Neural cell (in vitro differentiated cells): ENCODE measurements around the gene SLC36A3. TPM values are rescaled to one million over a fixed set of nuclear protein-coding genes. Genes with fewer than 3 reads are reported as not detected.

Experiments
- H2AFZ ChIP-seq: fragments of 200-600, 300-800 bp; sonication (generic), shearing (Covaris generic); 2 replicates; pipeline ENCODE4 v1.6.0; 2014; ENCODE audit warnings: low read depth, mild to moderate bottlenecking, antibody characterized with exemption, low read length, moderate library complexity
- H3F3A ChIP-seq: fragments of 200-600 bp; shearing (Covaris generic); 2 replicates; pipeline ENCODE4 v1.6.1; 2016; ENCODE audit warnings: mild to moderate bottlenecking, moderate library complexity, mixed read lengths, antibody characterized with exemption, low read length; ENCODE audit not compliant: insufficient read depth, poor library complexity, severe bottlenecking
- H3K27ac ChIP-seq: fragments of 200-600, 300-800 bp; sonication (generic), shearing (Covaris generic); 2 replicates; pipeline ENCODE4 v1.5.1; 2014; ENCODE audit warnings: mild to moderate bottlenecking, low read length, moderate library complexity
- H3K27me3 ChIP-seq: fragments of 300-800, 200-600 bp; sonication (generic), shearing (Covaris generic); 2 replicates; pipeline ENCODE4 v1.6.0; 2014; ENCODE audit warnings: mild to moderate bottlenecking, low read depth, low read length, moderate library complexity; ENCODE audit not compliant: insufficient read depth
- H3K36me3 ChIP-seq: fragments of 300-800, 200-600 bp; sonication (generic), shearing (Covaris generic); 2 replicates; pipeline ENCODE4 v1.5.1; 2014; ENCODE audit warnings: mild to moderate bottlenecking, antibody characterized with exemption, low read length, moderate library complexity; ENCODE audit not compliant: insufficient read depth
- H3K4me2 ChIP-seq: fragments of 300-800, 200-600 bp; sonication (generic), shearing (Covaris generic); 2 replicates; pipeline ENCODE4 v1.6.0; 2014; ENCODE audit warnings: mild to moderate bottlenecking, low read length
- H3K4me3 ChIP-seq: fragments of 300-800, 200-600 bp; sonication (generic), shearing (Covaris generic); 2 replicates; pipeline ENCODE4 v1.5.1; 2014; ENCODE audit warnings: mild to moderate bottlenecking, low read length, moderate library complexity
- H3K79me2 ChIP-seq: fragments of 200-600 bp; shearing (Covaris generic); replicated peaks from 2 replicates; pipeline ENCODE4 v1.6.0; 2014; ENCODE audit warnings: mild to moderate bottlenecking, low read length, moderate library complexity; ENCODE audit not compliant: insufficient read depth
- H3K9ac ChIP-seq: fragments of 300-800, 200-600 bp; sonication (generic), shearing (Covaris generic); 2 replicates; pipeline ENCODE4 v1.6.1; 2016; ENCODE audit warnings: mild to moderate bottlenecking, low read length, mixed read lengths
- H3K9me2 ChIP-seq: fragments of 200-600 bp; shearing (Covaris generic); 2 replicates; pipeline ENCODE4 v1.6.1; 2016; ENCODE audit warnings: mild to moderate bottlenecking, low read length, mixed read lengths; ENCODE audit not compliant: insufficient read depth
- H3K9me3 ChIP-seq: fragments of 200-600, 300-800 bp; sonication (generic), shearing (Covaris generic); 2 replicates; pipeline ENCODE4 v1.6.1; 2016; ENCODE audit warnings: mild to moderate bottlenecking, mixed run types, low read length, moderate library complexity, mixed read lengths
- H4K20me1 ChIP-seq: fragments of 200-600 bp; shearing (Covaris generic); 2 replicates; pipeline ENCODE4 v1.6.1; 2016; ENCODE audit warnings: mild to moderate bottlenecking, mixed run types; ENCODE audit not compliant: insufficient read depth
- EP300 ChIP-seq: fragments of 450-650 bp; conservative IDR thresholded peaks from 2 replicates; pipeline ENCODE4 v1.6.1; 2014; ENCODE audit warnings: antibody characterized with exemption, mild to moderate bottlenecking, moderate library complexity; ENCODE audit not compliant: poor library complexity, severe bottlenecking
- EZH2 ChIP-seq: fragments of 200-600, 300-800 bp; shearing (Covaris generic), sonication (generic); IDR thresholded peaks from 2 replicates; pipeline ENCODE4 v1.6.1; 2014; ENCODE audit warnings: antibody characterized with exemption, low read length, borderline replicate concordance, mild to moderate bottlenecking; ENCODE audit not compliant: insufficient read depth, poor library complexity, severe bottlenecking
- MXI1 ChIP-seq: fragments of 450-650 bp; conservative IDR thresholded peaks from 2 replicates; pipeline ENCODE4 v1.6.1; 2014; ENCODE audit warnings: antibody characterized with exemption, mild to moderate bottlenecking; ENCODE audit not compliant: poor library complexity, severe bottlenecking
- POLR2AphosphoS5 ChIP-seq: IDR thresholded peaks from 2 replicates; pipeline ENCODE4 v1.6.1; 2012
- RAD21 ChIP-seq: fragments of 450-650 bp; conservative IDR thresholded peaks from 2 replicates; pipeline ENCODE4 v1.6.1; 2014; ENCODE audit warnings: antibody characterized with exemption, mild to moderate bottlenecking, moderate library complexity
- SMC3 ChIP-seq: fragments of 450-650 bp; conservative IDR thresholded peaks from 2 replicates; pipeline ENCODE4 v1.6.1; 2014; ENCODE audit warnings: antibody characterized with exemption, mild to moderate bottlenecking, moderate library complexity; ENCODE audit not compliant: poor library complexity
- TAF1 ChIP-seq: IDR thresholded peaks from 2 replicates; pipeline ENCODE4 v1.6.1; 2012; ENCODE audit warnings: low read depth
- polyA plus RNA-seq: library from polyadenylated mRNA; depleted of rRNA; stranded (reverse); fragments of >200 nt; gene quantifications from 2 replicates; pipeline ENCODE4 v1.2.3, GENCODE V29; 2014
- TF ChIP-seq, protein P1 (sequence below): fragments of 450-650 bp; IDR thresholded peaks from 2 replicates; pipeline ENCODE4 v1.5.1; 2014; ENCODE audit warnings: antibody characterized with exemption, mild to moderate bottlenecking, moderate library complexity; ENCODE audit not compliant: poor library complexity, severe bottlenecking
- TF ChIP-seq, protein P2 (sequence below): IDR thresholded peaks from 2 replicates; pipeline ENCODE4 v1.6.1; 2012; ENCODE audit warnings: borderline replicate concordance

The SLC36A3 gene
- polyA plus RNA-seq, 1 donor from 2014 or later = not detected

DNA sequence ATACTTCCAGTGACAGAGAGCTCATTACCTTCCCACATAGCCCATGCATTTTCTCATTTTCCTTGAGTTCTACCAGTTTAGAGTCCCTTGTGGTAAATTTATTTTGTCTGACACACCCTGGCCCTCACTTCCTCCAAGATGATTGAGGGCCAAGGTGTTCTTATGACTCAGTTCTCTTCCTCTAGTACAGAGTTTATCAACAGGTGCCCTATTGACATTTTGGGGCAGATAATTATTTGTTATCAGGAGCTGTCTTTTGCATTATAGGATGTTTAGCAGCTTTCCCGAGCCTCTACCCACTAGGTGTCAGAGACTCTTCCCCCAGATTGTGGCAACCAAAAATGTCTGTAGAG lies 7.1 kb downstream of the SLC36A3 start:
- Histone ChIP-seq H3K4me2 (no peak overlapping the region), H3K36me3 (no peaks in the 10 kb centered on the region), H3K9me3 (no peaks in the 10 kb centered on the region), H3K9me2 (no peaks in the 10 kb centered on the region), H2AFZ (no peak overlapping the region), H3K4me3 (no peak overlapping the region), H3F3A (no peaks in the 10 kb centered on the region), H3K9ac (no peak overlapping the region), H3K27ac (no peak overlapping the region), H3K79me2 (no peaks in the 10 kb centered on the region), H4K20me1 (no peaks in the 10 kb centered on the region), H3K27me3 (no peaks in the 10 kb centered on the region)
- TF ChIP-seq RAD21 (no peak), MXI1 (no peak), EZH2 (no peak), SMC3 (no peak), EP300 (no peak), POLR2AphosphoS5 (no peak), TAF1 (no peak)
- TF ChIP-seq, protein P1, sequence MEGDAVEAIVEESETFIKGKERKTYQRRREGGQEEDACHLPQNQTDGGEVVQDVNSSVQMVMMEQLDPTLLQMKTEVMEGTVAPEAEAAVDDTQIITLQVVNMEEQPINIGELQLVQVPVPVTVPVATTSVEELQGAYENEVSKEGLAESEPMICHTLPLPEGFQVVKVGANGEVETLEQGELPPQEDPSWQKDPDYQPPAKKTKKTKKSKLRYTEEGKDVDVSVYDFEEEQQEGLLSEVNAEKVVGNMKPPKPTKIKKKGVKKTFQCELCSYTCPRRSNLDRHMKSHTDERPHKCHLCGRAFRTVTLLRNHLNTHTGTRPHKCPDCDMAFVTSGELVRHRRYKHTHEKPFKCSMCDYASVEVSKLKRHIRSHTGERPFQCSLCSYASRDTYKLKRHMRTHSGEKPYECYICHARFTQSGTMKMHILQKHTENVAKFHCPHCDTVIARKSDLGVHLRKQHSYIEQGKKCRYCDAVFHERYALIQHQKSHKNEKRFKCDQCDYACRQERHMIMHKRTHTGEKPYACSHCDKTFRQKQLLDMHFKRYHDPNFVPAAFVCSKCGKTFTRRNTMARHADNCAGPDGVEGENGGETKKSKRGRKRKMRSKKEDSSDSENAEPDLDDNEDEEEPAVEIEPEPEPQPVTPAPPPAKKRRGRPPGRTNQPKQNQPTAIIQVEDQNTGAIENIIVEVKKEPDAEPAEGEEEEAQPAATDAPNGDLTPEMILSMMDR = no peak
- TF ChIP-seq, protein P2, sequence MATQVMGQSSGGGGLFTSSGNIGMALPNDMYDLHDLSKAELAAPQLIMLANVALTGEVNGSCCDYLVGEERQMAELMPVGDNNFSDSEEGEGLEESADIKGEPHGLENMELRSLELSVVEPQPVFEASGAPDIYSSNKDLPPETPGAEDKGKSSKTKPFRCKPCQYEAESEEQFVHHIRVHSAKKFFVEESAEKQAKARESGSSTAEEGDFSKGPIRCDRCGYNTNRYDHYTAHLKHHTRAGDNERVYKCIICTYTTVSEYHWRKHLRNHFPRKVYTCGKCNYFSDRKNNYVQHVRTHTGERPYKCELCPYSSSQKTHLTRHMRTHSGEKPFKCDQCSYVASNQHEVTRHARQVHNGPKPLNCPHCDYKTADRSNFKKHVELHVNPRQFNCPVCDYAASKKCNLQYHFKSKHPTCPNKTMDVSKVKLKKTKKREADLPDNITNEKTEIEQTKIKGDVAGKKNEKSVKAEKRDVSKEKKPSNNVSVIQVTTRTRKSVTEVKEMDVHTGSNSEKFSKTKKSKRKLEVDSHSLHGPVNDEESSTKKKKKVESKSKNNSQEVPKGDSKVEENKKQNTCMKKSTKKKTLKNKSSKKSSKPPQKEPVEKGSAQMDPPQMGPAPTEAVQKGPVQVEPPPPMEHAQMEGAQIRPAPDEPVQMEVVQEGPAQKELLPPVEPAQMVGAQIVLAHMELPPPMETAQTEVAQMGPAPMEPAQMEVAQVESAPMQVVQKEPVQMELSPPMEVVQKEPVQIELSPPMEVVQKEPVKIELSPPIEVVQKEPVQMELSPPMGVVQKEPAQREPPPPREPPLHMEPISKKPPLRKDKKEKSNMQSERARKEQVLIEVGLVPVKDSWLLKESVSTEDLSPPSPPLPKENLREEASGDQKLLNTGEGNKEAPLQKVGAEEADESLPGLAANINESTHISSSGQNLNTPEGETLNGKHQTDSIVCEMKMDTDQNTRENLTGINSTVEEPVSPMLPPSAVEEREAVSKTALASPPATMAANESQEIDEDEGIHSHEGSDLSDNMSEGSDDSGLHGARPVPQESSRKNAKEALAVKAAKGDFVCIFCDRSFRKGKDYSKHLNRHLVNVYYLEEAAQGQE = no peak

DNA sequence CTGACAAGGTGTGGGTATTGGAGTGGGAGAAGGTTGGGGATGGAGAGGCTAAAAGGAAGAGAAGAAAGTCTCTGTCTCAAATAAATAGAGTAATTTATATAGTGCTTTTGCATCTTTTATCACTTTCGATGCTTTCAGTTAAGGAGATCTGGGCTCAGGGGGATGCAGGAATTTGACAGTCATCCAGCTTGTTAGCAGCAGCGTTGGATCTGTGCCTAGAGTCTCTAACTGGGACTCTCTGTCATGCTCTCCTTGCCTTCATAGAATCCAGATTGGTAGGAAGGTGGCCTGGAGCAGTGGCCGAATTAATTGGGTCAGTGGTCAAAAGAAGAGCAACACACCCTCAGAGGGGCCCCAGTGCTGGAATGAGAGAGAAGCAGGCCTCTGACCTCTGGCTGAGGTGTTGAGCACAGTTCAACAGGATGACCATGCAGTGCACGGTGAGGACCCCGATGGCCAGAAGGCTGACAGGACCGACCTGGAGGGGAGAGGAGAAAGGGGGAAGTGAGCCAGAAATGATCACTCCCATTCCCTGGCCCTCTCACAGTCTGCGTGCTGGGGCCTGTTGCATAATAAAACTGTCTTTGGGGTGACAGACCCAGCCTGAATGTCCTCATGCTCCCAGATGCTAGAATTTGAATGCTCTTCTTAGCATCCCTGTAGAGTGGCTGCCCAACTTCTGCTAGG lies 7.6 kb downstream of the SLC36A3 start:
- no peaks in the 10 kb centered on the region for H3K36me3 ChIP-seq
- H3K4me2 ChIP-seq = no peak overlapping the region
- H3K27me3 ChIP-seq = no peaks in the 10 kb centered on the region
- H3K9ac ChIP-seq = no peak overlapping the region
- H3K4me3 ChIP-seq = no peak overlapping the region
- H3K79me2 ChIP-seq = no peaks in the 10 kb centered on the region
- no peaks in the 10 kb centered on the region for H3K9me3 ChIP-seq
- H3F3A ChIP-seq = no peaks in the 10 kb centered on the region
- H4K20me1 ChIP-seq = no peaks in the 10 kb centered on the region
- no peak overlapping the region for H2AFZ ChIP-seq
- no peaks in the 10 kb centered on the region for H3K9me2 ChIP-seq
- no peak overlapping the region for H3K27ac ChIP-seq
- TF ChIP-seq TAF1 (no peak), POLR2AphosphoS5 (no peak), EP300 (no peak), SMC3 (no peak), RAD21 (no peak), EZH2 (no peak), MXI1 (no peak)
- TF ChIP-seq, protein P2 = no peak
- TF ChIP-seq, protein P1 = no peak
